ENCODE results near the gene NAA10. TPM values are rescaled to one million over a fixed set of nuclear protein-coding genes. Genes with fewer than 3 reads are reported as not detected.
"Not testable (repeated sequence)": the region's sequence is repeated elsewhere in the genome, so short reads cannot be mapped to it uniquely, and the experiment has no call there.

The NAA10 gene
- 10 to 100 TPM; 58.4 to 69.5 (median 61.9) TPM for polyA plus RNA-seq (ENCODE audit: insufficient read length in 10 of 10)
- long read RNA-seq, donor 1, transcript NAA10-208 (8 exons, 1,772 nt), result major isoform, 28 of 40 reads
- long read RNA-seq, donor 1, partial matches to known transcripts, result 5 of 40 reads
- long read RNA-seq, donor 1, other reads (novel, unspliced or antisense), result 0 of 40 reads
- long read RNA-seq, donor 2, transcript NAA10-208 (8 exons, 1,772 nt), result major isoform, 17 of 25 reads
- long read RNA-seq, donor 2, partial matches to known transcripts, result 0 of 25 reads
- long read RNA-seq, donor 2, other reads (novel, unspliced or antisense), result 0 of 25 reads
- long read RNA-seq, donor 3, result 0 reads
- long read RNA-seq, donor 4, transcript NAA10-208 (8 exons, 1,772 nt), result major isoform, 17 of 24 reads
- long read RNA-seq, donor 4, partial matches to known transcripts, result 5 of 24 reads
- long read RNA-seq, donor 4, other reads (novel, unspliced or antisense), result 0 of 24 reads
- long read RNA-seq, donor 5, transcript NAA10-208 (8 exons, 1,772 nt), result major isoform, 34 of 41 reads
- long read RNA-seq, donor 5, partial matches to known transcripts, result 0 of 41 reads
- long read RNA-seq, donor 5, other reads (novel, unspliced or antisense), result 0 of 41 reads
- long read RNA-seq, donor 6, transcript NAA10-208 (8 exons, 1,772 nt), result major isoform, 25 of 29 reads
- long read RNA-seq, donor 6, partial matches to known transcripts, result 0 of 29 reads
- long read RNA-seq, donor 6, other reads (novel, unspliced or antisense), result 0 of 29 reads
- long read RNA-seq, donor 7, transcript NAA10-208 (8 exons, 1,772 nt), result major isoform, 13 of 16 reads
- long read RNA-seq, donor 7, partial matches to known transcripts, result 0 of 16 reads
- long read RNA-seq, donor 7, other reads (novel, unspliced or antisense), result 0 of 16 reads
- long read RNA-seq, donor 8, transcript NAA10-208 (8 exons, 1,772 nt), result major isoform, 13 of 16 reads
- long read RNA-seq, donor 8, partial matches to known transcripts, result 0 of 16 reads
- long read RNA-seq, donor 8, other reads (novel, unspliced or antisense), result 0 of 16 reads
- long read RNA-seq, donor 9, transcript NAA10-208 (8 exons, 1,772 nt), result major isoform, 5 of 5 reads
- long read RNA-seq, donor 9, partial matches to known transcripts, result 0 of 5 reads
- long read RNA-seq, donor 9, other reads (novel, unspliced or antisense), result 0 of 5 reads

DNA sequence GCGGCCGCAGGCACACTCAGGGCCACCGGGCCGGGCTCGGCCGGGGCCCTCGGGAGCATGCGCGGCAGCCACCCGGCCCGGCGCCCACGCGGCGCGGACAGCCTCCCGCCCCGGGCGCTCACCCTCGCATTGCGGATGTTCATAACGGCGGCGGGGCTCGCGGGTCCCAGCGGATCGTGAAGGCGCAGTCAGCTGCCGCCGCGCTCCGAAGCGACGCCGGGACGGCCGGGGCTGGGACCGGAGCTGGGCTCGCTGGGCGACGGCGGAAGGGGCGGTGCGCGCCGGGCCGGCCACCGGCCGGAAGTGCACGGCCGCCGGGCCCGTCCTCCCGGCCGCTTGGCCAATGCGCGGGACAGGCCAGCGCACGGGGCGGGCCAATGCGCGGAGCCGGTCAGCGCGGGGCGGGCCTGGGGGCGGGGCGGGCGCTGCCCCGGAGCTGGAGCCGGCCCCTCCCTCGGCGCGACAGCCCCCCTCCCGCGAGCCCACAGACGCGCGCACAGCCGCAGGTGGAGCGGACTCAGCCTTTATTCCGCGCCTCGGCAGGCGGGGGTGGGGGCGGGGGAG is at the start of gene NAA10:
Gene NAA10, minus strand, starts transcription at position 276 of the 564 bp plus-strand sequence. Its CDS starts 133 bp downstream, at position 143.
- peak; percentile 62 to 84 (median 83) for DNase-seq

GRCh38 chrX:153983321-153983801 is 48.5 kb upstream of the NAA10 start:
- DNase-seq, result no peak

DNA sequence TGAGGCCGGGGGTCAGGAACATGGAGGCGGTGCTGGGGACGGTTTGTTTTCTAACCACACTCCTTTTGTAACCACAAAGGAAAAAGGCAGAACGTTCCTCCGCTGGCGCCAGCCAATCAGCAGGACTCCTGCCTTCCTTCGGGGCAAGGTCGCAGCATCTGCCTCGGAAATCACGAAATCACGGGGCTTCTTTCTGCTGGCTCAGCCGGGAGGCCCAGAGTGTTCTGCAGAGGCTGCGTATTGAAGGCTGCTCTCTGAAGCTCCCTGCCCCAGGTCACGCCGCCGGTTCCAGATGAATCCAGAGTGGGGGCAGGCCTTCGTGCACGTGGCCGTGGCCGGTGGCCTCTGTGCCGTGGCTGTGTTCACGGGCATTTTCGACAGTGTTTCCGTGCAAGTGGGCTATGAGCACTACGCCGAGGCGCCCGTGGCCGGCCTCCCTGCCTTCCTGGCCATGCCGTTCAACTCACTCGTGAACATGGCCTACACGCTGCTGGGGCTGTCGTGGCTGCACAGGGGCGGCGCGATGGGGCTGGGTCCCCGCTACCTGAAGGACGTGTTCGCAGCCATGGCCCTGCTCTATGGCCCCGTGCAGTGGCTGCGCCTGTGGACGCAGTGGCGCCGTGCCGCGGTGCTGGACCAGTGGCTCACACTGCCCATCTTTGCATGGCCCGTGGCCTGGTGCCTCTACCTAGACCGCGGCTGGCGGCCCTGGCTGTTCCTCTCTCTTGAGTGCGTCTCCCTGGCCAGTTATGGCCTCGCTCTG is 47.1 kb upstream of the NAA10 start:
- DNase-seq, result peak in 2 of 3 donors; percentile 36 to 57

GRCh38 chrX:153981231-153981630 is 46.4 kb upstream of the NAA10 start:
- DNase-seq, result no peak

GRCh38 chrX:153980394-153980793 is 45.6 kb upstream of the NAA10 start:
- DNase-seq, result not testable (repeated sequence)

DNA sequence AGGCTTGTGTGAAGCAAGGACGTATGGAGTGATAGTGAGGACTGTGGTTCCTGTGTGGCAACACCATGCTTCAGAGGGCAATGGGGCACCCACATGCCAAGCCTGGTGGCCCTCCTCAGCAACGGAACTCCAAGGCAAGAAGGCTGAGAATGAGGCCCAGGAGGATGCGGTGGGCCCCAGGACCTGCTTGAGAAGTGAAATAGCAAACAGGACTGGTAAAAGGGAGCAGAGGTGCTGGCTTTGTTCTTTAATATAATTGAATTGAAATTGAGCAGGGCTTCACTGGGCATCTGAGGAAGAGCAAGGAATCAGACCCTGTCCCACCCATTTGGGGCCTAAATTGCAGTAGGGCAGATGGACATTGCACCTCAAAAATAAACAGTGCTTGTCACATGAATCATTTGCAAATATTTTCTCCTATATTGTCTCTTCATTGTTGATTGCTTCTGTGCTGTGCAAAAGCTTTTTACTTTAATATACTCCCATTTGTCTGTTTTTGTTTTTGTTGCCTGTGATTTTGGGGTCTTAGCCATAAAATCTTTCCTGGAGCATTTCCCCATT is 40.0 kb upstream of the NAA10 start:
- no peak for DNase-seq

GRCh38 chrX:153974003-153974725 is 39.3 kb upstream of the NAA10 start:
- DNase-seq, result no peak

GRCh38 chrX:153973127-153974002 is 38.5 kb upstream of the NAA10 start:
- no peak for DNase-seq

DNA sequence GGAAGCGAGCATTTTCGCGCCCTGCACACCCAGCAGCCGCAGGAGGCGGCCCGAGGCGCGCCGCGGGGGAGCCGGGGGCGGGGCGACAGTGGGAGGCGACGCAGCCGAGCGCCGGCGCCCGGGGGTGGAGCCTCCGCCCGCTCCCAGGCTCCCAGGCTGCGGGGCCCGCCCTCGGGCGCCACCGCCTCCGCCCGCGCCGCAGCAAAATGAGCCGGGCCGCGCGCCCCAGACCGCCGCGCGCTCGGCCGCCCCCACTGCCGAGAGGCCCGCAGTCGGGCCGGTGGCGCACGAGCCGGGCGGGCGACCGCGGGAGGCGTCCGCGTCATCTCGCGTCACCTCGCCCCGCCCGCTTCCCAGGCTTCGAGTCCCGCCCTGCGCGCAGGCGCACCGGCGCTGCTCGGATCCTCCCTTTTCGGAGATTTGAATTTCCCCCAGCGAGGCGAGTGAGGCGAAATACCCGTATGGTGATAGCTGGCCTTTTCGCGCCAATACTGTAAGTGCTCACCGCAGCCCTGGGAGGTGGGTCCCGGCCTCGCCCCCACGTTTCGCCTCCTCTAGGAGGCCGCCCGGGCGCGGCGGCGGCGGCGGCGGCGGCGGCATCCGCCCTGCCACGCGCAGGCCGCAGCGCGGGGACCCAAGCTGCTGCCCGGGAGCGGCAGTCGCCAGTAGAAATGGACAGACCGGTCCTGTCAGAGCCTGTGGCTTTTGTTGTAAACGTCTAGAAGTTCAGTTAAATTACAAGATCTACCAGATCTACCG is 37.7 kb upstream of the NAA10 start, which contains the start of gene TMEM187:
Gene TMEM187, plus strand, starts transcription at position 387 of the 759 bp plus-strand sequence. CDS start 9,309 bp downstream, outside the sequence.
- peak; percentile 88 to 94 (median 94) for DNase-seq

- peak; percentile 91 to 97 (median 95) for DNase-seq
Observed at GRCh38 chrX:153971450-153972367, 36.9 kb upstream of the NAA10 start, which contains the start of gene HCFC1. Gene HCFC1 (minus strand): TSS chrX:153971818. CDS start chrX:153970840, 978 bp downstream.

- peak; percentile 83 to 95 (median 92) for DNase-seq
Observed at GRCh38 chrX:153971124-153971449, 36.2 kb upstream of the NAA10 start.

DNA sequence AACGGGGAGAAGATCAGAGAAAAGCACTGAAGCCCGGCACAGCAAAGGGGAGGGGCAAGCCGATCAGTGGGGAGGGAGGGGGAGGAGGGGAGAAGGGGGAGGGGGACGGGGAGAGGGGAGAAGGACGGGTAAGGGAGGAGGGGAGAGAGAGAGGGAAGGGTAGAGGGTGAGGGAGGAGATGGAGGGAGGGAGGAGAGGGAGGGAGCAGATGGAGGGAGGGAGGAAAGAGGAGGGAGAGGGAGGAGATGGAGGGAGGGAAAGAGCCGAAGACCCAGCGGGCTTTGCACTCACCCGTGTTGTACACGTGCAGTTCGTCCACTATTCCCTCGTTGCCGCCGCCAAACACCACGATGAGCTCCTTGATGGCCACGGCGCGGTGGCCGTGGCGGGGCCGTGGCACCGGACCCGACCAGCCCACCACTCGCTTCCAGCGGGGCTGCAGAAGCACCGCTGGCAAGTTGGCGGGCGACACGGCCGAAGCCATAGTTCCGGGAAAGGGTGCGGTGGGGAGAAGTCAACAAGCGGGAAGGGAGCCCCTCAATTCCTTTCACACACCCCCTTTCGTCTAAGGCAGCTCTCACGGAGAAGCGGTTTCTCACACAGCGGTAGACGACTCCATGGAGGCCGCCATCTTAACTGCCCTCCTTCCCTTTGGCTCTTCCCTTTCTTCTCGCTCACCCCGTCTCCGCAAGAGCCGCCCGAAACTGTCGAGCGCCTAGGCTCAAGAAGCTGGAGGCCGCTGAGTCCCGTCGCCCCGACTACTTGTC is 35.7 kb upstream of the NAA10 start:
- DNase-seq, result peak; percentile 61 to 89 (median 77)

- DNase-seq, result no peak
Observed at GRCh38 chrX:153969904-153970356, 35.1 kb upstream of the NAA10 start.

DNA sequence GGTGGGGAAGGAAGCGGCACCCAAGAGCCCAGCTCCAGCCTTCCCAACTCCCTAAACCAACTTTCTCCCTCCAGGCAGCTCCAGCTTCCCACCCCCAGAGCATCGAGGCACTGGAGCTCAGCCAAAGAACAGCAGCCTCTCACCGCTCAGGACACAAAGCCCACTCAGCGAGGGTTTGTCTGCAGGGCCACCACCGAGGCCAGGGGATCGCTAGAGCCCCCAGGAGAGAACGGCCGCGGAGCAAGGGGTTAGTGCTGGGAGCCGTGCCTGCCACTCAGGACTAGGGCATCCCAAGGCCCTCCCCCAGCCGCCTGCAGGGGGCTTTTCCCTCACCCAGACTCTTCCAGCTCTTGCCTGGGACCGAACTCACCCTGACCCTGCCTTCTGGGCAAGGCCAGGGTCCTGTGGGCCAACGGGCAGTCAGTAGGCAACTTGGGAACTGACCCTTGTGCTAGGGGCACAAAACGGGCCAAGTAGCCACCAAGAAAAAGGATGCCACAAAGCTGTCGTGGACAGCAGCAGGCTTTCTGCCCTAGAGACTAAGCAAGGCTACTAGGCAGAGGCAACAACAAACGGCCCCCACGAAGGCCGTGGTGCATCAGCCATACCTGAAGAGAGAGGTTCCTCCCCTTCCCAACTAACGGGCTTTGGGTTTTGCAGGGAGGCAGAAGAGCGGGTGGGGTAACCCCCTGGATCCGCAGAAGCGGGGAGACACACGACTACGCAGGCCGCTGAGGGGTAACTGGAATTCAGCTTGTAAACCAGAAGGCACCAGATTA is 34.5 kb upstream of the NAA10 start:
- no peak for DNase-seq

GRCh38 chrX:153968754-153969124 is 33.9 kb upstream of the NAA10 start:
- DNase-seq, result no peak

All from muscle of back (tissue), 13 donors.